Smooth muscle cell (in vitro differentiated cells): ENCODE measurements around the gene NR6A1. TPM values are rescaled to one million over a fixed set of nuclear protein-coding genes. Genes with fewer than 3 reads are reported as not detected.

Experiments
- DNase-seq: peaks from one replicate; lab custom pipeline; 2025; ENCODE audit not compliant: unreplicated experiment; lab: John Stamatoyannopoulos, UW
- H2AFZ ChIP-seq: fragments of 200-600 bp; sonication (generic); 2 replicates; pipeline ENCODE4 v1.6.0; 2016; ENCODE audit warnings: antibody characterized with exemption, low read depth, mild to moderate bottlenecking
- H3F3A ChIP-seq: fragments of 200-600 bp; sonication (generic); 2 replicates; pipeline ENCODE4 v1.6.0; 2017; ENCODE audit warnings: antibody characterized with exemption, low read depth
- H3K27ac ChIP-seq: fragments of 200-600 bp; sonication (generic); 2 replicates; pipeline ENCODE4 v1.5.1; 2016; ENCODE audit warnings: low read depth, mild to moderate bottlenecking
- H3K27me3 ChIP-seq: fragments of 200-600 bp; sonication (generic); 2 replicates; pipeline ENCODE4 v1.6.1; 2016; ENCODE audit warnings: low read depth, mild to moderate bottlenecking
- H3K36me3 ChIP-seq: fragments of 200-600 bp; sonication (generic); 2 replicates; pipeline ENCODE4 v1.5.1; 2016; ENCODE audit warnings: low read depth
- H3K4me1 ChIP-seq: fragments of 200-600 bp; sonication (generic); 2 replicates; pipeline ENCODE4 v1.5.1; 2016; ENCODE audit warnings: low read depth
- H3K4me2 ChIP-seq: fragments of 200-600 bp; sonication (generic); 2 replicates; pipeline ENCODE4 v1.6.0; 2016; ENCODE audit warnings: mild to moderate bottlenecking
- H3K4me3 ChIP-seq: fragments of 200-600 bp; sonication (generic); 2 replicates; pipeline ENCODE4 v1.5.1; 2016; ENCODE audit warnings: mild to moderate bottlenecking
- H3K79me2 ChIP-seq: fragments of 200-600 bp; sonication (generic); 2 replicates; pipeline ENCODE4 v1.6.0; 2016; ENCODE audit warnings: low read depth, mild to moderate bottlenecking
- H3K9ac ChIP-seq: fragments of 200-600 bp; sonication (generic); 2 replicates; pipeline ENCODE4 v1.6.0; 2016; ENCODE audit warnings: low read depth
- H3K9me3 ChIP-seq: fragments of 200-600 bp; sonication (generic); replicated peaks from 2 replicates; pipeline ENCODE4 v1.5.1; 2016; ENCODE audit warnings: low read depth
- H4K20me1 ChIP-seq: fragments of 200-600 bp; sonication (generic); 2 replicates; pipeline ENCODE4 v1.6.0; 2016; ENCODE audit warnings: low read depth
- WGBS: methylation state at CpG from one replicate; pipeline ENCODE4 v1.1.7; 2016; ENCODE audit warnings: low lambda C conversion rate; 5-methylcytosine and 5-hydroxymethylcytosine counted together
- polyA plus RNA-seq: library from polyadenylated mRNA; unstranded; fragments of >200 nt; fragmentation: Nextera tagmentation; extraction: Ambion mirVana; gene quantifications from 2 replicates; pipeline ENCODE4 v1.2.1, GENCODE V29; 2016
- total RNA-seq: library from RNA; depleted of rRNA; stranded (reverse); fragments of >200 nt; gene quantifications from 2 replicates; pipeline ENCODE4 v1.2.3, GENCODE V29; 2014
- TF ChIP-seq, protein P1 (sequence below): fragments of 200-600 bp; sonication (generic); IDR thresholded peaks from 2 replicates; pipeline ENCODE4 v1.5.1; 2017; ENCODE audit warnings: borderline replicate concordance, mild to moderate bottlenecking, antibody characterized with exemption; ENCODE audit not compliant: insufficient read depth, poor library complexity, severe bottlenecking

NR6A1 gene
- total and polyA plus RNA-seq, 2 experiments from 2014 or later = 0.17 to 0.31 TPM

DNA sequence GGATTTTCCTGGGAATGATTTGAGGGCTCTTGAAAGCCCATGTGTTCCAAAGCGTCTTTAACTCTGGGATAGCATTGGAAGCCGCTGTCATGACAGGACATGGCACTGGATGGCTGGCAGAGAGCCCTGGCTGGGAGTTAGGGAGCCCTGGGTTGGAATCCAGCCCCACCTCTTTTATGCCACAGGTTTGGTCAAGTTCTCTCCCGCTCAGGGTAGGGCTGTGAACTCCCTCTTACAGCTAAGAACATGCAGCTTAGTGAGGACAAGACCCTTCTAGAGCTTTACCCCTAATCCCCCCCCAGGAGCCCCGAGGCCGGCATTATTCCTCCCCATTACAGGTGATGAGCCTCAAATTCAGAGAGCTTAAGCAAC lies 43.0 kb upstream of the NR6A1 start:
- peaks cover 21% of the 10 kb centered on the region for H3K4me1 ChIP-seq
- peak overlapping the region; percentile 93 for H3K27ac ChIP-seq
- peaks cover 25% of the 10 kb centered on the region for H3F3A ChIP-seq
- H3K4me3 ChIP-seq = no peak overlapping the region
- no peak overlapping the region for H2AFZ ChIP-seq
- TF ChIP-seq, protein P1, sequence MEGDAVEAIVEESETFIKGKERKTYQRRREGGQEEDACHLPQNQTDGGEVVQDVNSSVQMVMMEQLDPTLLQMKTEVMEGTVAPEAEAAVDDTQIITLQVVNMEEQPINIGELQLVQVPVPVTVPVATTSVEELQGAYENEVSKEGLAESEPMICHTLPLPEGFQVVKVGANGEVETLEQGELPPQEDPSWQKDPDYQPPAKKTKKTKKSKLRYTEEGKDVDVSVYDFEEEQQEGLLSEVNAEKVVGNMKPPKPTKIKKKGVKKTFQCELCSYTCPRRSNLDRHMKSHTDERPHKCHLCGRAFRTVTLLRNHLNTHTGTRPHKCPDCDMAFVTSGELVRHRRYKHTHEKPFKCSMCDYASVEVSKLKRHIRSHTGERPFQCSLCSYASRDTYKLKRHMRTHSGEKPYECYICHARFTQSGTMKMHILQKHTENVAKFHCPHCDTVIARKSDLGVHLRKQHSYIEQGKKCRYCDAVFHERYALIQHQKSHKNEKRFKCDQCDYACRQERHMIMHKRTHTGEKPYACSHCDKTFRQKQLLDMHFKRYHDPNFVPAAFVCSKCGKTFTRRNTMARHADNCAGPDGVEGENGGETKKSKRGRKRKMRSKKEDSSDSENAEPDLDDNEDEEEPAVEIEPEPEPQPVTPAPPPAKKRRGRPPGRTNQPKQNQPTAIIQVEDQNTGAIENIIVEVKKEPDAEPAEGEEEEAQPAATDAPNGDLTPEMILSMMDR = no peak
- WGBS = 96% methylated on average over 5 of the region's 5 CpGs
- H3K36me3 ChIP-seq = no peaks in the 10 kb centered on the region
- no peaks in the 10 kb centered on the region for H4K20me1 ChIP-seq
- H3K4me2 ChIP-seq = no peak overlapping the region
- no peak overlapping the region for H3K9ac ChIP-seq
- DNase-seq = no peak
- no peaks in the 10 kb centered on the region for H3K27me3 ChIP-seq
- H3K9me3 ChIP-seq = no peaks in the 10 kb centered on the region
- no peaks in the 10 kb centered on the region for H3K79me2 ChIP-seq

DNA sequence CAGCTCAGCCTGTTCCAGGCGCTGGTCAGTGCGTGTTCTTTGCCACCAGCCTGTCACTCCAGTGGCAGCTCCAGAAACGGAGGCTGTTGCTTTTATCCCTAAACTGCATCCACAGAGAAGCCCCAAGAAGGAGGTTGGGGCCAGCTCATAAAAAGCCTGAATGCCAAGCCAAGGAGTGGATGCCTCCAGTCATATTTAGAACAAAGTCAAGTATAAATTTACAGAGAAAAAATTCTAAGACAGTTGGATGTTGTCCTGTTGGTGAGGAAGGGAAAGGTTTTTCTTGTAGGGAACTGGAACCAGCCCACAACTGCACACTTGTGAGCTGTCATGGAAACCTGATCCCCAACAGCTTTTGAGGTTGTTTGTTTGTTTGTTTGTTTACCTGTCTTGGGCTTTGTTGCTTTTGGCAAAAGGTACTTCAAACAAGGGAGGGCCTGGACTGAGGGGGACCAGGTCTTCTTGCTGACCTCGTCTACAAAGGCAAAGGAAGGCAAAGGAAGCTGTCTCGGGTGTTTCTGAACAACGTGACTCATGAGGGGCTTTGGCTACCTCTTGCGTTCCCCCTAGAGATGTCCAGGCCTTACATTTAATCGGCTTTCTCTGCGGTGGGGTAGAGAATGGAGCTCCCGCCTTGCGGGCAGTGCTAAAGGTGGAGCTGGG lies 42.5 kb upstream of the NR6A1 start:
- Histone ChIP-seq H3K9ac (peak overlapping the region; percentile 72), H3K27me3 (no peaks in the 10 kb centered on the region), H2AFZ (peak overlapping the region; percentile 24), H3K79me2 (no peaks in the 10 kb centered on the region), H4K20me1 (no peaks in the 10 kb centered on the region), H3K4me2 (peak overlapping the region; percentile 57), H3K27ac (peak overlapping the region; percentile 93), H3K9me3 (no peaks in the 10 kb centered on the region), H3K4me1 (peaks cover 21% of the 10 kb centered on the region), H3K4me3 (no peak overlapping the region), H3F3A (peaks cover 25% of the 10 kb centered on the region), H3K36me3 (no peaks in the 10 kb centered on the region)
- DNase-seq = no peak
- TF ChIP-seq, protein P1 = no peak
- 57% methylated on average over 11 of the region's 11 CpGs for WGBS

DNA sequence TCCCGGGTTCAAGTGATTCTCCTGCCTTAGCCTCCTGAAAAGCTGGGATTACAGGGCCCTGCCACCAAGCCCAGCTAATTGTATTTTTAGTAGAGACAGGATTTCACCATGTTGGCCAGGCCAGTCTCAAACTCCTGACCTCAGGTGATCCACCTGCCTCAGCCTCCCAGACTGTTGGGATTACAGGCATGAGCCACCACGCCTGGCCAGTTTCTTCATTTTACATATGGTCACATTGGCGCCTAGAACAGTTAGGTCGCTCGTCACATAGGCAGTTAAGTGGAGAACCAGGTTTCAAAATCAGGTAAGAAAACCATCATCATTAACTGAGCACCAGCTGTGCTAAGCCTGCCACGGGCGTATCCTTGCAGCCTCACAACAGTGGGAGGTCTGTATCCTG lies 41.9 kb upstream of the NR6A1 start:
- 72% methylated on average over 7 of the region's 7 CpGs for WGBS
- Histone ChIP-seq H3K27ac (peak overlapping the region; percentile 93), H3F3A (peaks cover 25% of the 10 kb centered on the region), H3K9me3 (no peaks in the 10 kb centered on the region), H3K9ac (peak overlapping the region; percentile 72), H2AFZ (peak overlapping the region; percentile 24), H4K20me1 (no peaks in the 10 kb centered on the region), H3K79me2 (no peaks in the 10 kb centered on the region), H3K36me3 (no peaks in the 10 kb centered on the region), H3K4me3 (no peak overlapping the region), H3K4me1 (peaks cover 21% of the 10 kb centered on the region), H3K27me3 (no peaks in the 10 kb centered on the region), H3K4me2 (peak overlapping the region; percentile 57)
- DNase-seq = no peak
- TF ChIP-seq, protein P1 = no peak

DNA sequence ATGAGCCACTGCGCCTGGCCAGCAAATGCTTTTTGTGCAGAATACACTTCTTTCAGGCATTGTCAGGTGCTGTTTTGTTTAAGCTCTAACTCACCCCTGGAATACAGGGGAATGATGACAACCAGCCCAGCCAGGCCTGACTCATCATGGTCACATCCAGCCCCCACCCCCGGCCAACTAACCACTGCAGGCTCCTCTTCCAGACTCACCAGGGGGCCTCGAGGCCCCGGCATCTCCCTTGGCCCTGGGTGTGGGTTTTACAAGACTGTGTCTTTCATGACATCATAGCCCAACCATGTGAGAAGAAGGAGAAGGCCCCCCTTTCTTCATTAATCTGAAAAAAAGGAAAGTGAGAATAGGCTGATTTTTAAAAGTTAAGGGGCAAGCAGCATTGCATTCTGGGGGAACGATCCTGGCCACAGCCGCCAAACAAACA lies 41.3 kb upstream of the NR6A1 start:
- 11% methylated on average over 6 of the region's 6 CpGs for WGBS
- peak overlapping the region; percentile 93 for H3K27ac ChIP-seq
- no peaks in the 10 kb centered on the region for H3K36me3 ChIP-seq
- H2AFZ ChIP-seq = no peak overlapping the region
- peak overlapping the region; percentile 78 for H3K9ac ChIP-seq
- H3K4me3 ChIP-seq = no peak overlapping the region
- H3K9me3 ChIP-seq = no peaks in the 10 kb centered on the region
- H3K27me3 ChIP-seq = no peaks in the 10 kb centered on the region
- peaks cover 25% of the 10 kb centered on the region for H3F3A ChIP-seq
- H3K4me1 ChIP-seq = peaks cover 21% of the 10 kb centered on the region
- DNase-seq = peak; percentile 71
- peak overlapping the region; percentile 72 for H3K4me2 ChIP-seq
- no peaks in the 10 kb centered on the region for H3K79me2 ChIP-seq
- TF ChIP-seq, protein P1 = no peak
- H4K20me1 ChIP-seq = no peaks in the 10 kb centered on the region
